Glomerular endothelial cell (primary cell): ENCODE data around the gene HEATR5B. TPM values are rescaled to one million over a fixed set of nuclear protein-coding genes. Genes with fewer than 3 reads are reported as not detected.
A peak's percentile ranks its signal among the peaks of the same experiment; 100 is the strongest.

Experiments
- DNase-seq: peaks from one replicate; pipeline ENCODE4 v3.0.0-alpha.2; 2011; ENCODE audit warnings: low read depth, low spot score; ENCODE audit errors: extremely low read depth
- total RNA-seq: library from RNA; depleted of rRNA; stranded (reverse); fragments of >200 nt; gene quantifications from 2 replicates; pipeline ENCODE4 v1.2.3, GENCODE V29; 2015

HEATR5B gene
- total RNA-seq = 18.5 and 21.1 TPM in 2 replicates

GRCh38 chr2:37083873-37084794 is at the start of gene HEATR5B, which contains the start of gene GPATCH11:
Gene HEATR5B (minus strand): TSS chr2:37084372. CDS start chr2:37083414, 958 bp downstream.
Gene GPATCH11 (plus strand): TSS chr2:37084518. CDS start chr2:37088382, 3,864 bp downstream.
- DNase-seq = peak; percentile 70

DNA sequence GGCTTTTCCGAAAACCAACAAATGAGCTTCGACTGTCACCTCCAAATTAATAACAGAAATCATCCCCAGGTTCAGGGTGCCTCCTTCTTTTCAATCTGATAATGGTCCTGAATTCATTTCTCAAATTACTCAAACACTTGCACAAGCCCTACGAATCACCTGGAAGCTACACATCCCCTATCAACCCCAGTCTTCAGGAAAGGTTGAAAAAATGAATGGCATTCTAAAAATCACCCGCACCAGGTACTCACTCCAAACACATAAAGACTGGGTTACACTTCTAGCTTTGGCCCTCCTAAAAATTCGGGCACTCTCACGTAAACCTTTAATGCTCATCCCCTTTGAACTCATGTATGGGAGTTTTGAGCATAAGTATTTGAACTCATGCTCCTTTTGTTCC is 48.7 kb upstream of the HEATR5B start:
- no peak for DNase-seq

GRCh38 chr2:37125416-37125815 is 41.2 kb upstream of the HEATR5B start:
- DNase-seq = no peak

GRCh38 chr2:37119157-37119556 is 35.0 kb upstream of the HEATR5B start:
- DNase-seq = no peak

- DNase-seq = no peak
Observed at GRCh38 chr2:37117566-37117965, 33.4 kb upstream of the HEATR5B start.

- no peak for DNase-seq
Observed at GRCh38 chr2:37111958-37112357, 27.8 kb upstream of the HEATR5B start.

- DNase-seq = no peak
Observed at GRCh38 chr2:37110306-37111212, 26.4 kb upstream of the HEATR5B start.

DNA sequence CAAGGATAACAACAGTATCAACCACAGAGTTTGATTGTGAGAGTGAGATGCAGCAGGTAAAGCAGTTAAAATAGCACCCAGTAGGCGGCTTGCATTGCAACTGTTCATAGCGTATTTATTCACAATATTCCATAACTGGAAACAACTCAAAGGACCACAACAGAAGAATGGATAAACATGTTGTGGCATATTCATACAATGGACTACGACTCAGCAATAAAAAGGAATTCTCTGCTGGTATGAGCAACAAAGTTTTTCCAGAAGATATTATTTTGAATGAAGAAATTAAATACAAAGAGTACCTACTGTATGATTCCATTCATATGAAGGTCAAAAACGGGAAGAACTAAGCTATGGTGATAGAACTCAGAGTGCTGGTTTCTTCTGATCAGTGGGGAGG is 25.4 kb upstream of the HEATR5B start:
- DNase-seq = no peak

DNA sequence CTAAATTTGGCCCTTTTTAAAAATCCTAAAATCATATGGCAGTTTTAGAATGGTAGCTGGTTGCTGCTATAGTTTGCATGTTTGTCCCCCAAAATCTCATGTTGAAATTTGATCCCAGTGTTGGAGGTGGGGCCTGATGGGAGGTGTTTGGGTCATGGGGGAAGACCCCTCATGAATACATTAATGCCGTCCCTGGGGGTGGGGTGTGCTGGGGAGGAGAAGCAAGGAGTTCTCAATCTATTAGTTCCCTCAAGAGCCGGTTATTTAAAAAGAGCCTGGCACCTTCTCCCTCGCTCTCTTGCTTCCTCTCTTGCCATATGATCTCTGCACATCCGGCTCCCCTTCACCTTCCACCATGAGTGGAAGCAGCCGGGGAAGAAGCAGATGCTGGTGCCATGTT is 21.0 kb upstream of the HEATR5B start:
- no peak for DNase-seq

- no peak for DNase-seq
Observed at GRCh38 chr2:37104178-37104577, 20.0 kb upstream of the HEATR5B start.

DNA sequence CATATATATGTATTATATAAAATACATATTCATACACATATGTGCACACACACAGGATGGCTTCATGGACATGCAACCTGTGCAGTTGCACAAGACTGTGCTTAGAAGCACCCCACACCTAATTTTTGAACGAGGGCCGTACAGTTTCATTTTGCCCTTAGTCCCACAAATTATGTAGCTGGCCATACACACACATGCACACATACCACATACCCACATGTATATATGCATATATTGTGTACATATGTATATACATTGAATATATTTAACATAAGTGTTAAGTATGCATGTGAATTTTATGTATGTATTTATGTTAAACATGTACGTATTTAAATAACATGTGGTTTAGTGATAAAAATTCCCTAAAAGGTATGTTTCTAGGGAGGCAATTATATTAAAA is 18.4 kb upstream of the HEATR5B start:
- no peak for DNase-seq

DNA sequence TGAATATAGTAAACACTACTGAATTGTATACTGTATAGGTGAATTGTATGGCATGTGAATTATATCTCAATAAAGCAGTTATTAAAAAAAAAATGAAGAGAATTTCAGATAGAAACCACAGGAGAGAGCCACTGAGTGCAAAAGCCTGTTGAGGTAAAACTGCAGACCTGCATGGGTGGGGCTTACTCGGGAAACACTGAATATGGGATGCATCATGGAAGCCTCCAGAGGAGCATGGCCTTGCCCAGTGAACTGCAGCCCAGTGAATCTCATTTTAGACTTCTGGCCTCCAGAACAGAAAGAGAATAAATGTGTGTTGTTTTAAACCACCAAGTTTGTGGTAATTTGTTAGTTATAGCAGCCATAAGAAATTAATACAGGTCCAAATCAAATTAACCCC is 15.9 kb upstream of the HEATR5B start:
- DNase-seq = no peak

DNA sequence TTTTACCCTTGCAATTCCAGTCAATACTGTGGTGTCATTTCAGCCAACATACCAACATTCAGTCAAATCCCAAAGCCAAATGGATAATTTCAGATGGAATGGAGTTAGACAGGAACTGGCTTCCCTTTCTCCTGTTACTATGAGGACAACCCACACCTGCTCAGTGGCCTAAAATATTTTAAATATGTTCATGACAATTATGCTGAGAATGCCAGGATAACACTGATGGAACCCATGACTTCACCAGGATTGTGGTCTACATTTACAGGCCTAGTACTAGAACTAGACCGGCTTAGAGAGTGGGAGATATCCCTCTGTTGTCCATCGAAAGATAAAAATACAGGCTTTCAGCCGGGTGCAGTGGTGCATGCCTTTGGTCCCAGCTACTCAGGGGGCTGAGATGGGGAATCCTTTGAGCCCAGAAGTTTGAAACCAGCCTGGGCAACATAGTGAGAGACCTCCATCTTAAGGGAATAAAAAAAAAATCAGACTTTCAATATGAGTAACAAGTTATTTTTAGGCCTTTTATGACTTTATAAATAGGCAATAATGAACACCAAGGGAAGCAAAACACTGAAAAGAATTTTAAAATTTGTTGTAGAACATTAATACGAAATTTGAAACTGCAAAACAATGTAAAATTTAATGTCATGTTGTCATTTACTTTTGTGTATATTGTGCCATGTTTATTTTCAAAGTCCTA is 14.4 kb upstream of the HEATR5B start:
- no peak for DNase-seq

- DNase-seq = no peak
Observed at GRCh38 chr2:37096568-37096967, 12.4 kb upstream of the HEATR5B start.

DNA sequence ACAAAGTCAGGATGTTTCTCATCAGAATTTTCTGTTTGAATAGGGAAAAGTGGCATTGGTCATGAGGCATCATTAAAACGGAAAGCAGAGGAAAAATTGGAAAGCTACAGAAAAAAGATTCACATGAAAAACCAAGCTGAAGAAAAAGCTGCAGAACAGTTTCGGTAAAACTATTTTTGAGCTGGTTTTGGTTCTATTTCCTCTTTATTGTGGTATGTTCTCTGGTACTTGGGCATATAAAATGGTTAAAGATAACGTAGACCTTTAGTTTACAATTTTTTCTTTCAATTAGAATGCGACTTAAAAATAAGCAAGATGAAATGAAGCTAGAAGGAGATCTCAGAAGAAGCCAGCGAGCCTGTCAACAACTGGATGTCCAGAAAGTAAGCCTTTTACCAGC is 7.7 kb upstream of the HEATR5B start:
- no peak for DNase-seq

- no peak for DNase-seq
Observed at GRCh38 chr2:37090019-37090477, 5.9 kb upstream of the HEATR5B start.

DNA sequence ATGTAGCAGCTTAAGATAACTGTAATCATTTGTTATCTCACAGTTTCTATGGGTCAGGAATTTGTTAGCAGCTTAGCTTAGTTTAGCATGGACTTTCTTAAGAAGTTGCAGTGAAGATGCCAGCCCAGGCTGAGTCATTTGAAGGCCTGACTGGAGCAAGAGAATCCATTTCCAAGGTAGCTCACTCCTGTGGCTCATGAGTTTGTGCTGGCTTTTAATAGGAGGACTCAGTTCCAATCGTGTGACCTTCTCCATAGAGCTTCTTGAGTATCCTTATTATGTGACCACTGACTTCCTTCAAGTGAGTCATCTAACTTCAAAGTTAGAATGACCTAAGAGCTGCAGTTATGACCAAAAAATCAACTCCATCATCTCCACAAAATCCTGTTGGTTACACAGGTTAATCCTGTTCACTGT is 1.6 kb upstream of the HEATR5B start:
- no peak for DNase-seq

DNA sequence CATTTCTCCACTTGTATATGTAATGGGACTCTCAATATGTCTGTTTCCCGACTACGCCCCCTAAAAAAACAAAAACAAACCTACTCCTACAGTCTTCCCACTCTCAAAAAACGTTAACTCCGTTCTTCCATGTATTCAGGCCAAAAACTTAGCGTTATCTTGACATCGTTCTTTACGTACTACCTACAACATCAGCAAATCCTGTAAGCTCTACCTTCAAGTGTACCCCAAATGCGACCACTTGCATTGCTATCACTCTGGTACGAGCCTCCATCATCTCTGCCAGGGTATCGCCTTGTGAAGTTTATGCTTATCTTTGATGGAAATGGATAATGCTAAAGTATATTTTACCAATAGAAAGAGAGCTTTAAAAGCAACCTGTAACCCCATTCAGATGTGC is 625 bp upstream of the HEATR5B start:
- DNase-seq = no peak

DNA sequence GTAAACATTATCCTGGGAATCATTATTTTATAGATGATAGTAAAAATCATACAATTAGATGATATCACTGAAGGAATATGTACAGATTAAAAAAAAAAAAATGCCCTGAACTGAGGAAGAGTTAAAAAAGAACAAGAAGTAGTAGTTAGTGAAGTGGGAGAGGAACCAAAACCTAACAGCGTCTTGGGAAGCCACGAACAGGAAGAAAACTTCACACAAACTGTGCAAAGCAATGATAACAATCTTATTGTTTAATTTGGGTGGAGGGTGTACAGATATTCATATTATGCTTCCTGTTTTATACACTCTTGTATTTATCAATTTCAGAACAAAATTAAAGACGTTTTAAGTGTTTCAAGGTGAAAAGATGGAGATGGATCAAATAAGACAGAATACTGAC is 3.5 kb downstream of the HEATR5B start:
- no peak for DNase-seq

- no peak for DNase-seq
Observed at GRCh38 chr2:37080266-37080665, 3.9 kb downstream of the HEATR5B start.

DNA sequence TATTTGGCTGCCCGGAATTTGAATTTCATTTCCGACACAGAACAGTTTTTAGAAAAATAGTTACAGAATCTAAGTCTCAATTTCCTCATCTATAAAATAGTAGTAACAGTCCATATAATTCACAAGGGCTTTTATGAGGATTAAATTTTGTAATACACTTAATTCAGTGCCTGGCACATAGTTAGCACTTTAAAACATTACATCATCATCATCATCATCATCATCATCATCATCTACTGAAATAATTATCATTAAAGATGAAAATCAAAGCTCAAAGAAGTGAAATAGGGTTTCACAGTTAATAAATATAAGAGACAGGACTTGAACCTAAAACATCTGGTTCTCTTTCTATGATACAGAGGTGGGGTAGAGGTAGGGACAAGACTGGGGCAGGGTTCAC is 13.2 kb downstream of the HEATR5B start:
- no peak for DNase-seq
